Measurements from ENCODE around the gene QARS1.

Gene QARS1

GRCh38 chr3:49111347-49111746, 6.8 kb upstream of the QARS1 start:
- DNase-seq (ENCODE audit: low read depth), result no peak
- H3K4me3 ChIP-seq (ENCODE audit: low read depth, low read length), result no peak overlapping the region
- TF ChIP-seq, protein P1, sequence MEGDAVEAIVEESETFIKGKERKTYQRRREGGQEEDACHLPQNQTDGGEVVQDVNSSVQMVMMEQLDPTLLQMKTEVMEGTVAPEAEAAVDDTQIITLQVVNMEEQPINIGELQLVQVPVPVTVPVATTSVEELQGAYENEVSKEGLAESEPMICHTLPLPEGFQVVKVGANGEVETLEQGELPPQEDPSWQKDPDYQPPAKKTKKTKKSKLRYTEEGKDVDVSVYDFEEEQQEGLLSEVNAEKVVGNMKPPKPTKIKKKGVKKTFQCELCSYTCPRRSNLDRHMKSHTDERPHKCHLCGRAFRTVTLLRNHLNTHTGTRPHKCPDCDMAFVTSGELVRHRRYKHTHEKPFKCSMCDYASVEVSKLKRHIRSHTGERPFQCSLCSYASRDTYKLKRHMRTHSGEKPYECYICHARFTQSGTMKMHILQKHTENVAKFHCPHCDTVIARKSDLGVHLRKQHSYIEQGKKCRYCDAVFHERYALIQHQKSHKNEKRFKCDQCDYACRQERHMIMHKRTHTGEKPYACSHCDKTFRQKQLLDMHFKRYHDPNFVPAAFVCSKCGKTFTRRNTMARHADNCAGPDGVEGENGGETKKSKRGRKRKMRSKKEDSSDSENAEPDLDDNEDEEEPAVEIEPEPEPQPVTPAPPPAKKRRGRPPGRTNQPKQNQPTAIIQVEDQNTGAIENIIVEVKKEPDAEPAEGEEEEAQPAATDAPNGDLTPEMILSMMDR (IDR thresholded peaks at IDR 0.05; ENCODE audit: control insufficient read depth, extremely low read depth, insufficient read depth), result no peak

DNA sequence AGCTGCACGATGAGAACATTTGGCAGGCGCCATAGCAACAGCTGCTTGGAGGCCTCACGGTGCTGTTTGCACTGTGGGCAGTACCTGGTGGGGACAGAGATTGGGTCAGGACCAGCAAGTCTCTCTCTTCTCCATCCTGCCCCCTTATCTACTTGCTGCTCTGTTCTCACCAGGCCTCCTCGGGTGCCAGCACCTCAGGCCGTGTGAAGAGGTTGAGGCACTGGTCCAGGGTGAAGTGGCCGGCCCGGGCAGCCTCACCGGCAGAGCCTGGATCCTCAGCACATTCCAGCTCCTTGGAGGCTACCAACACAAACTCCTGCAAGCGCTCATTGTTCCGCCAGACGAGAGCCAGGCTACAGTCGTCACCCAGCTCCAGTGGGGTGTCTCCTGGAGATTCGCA, 6.2 kb upstream of the QARS1 start:
- H3K4me3 ChIP-seq (ENCODE audit: low read depth, low read length), result no peak overlapping the region
- no peak for DNase-seq (ENCODE audit: low read depth)
- TF ChIP-seq, protein P1 (IDR thresholded peaks at IDR 0.05; ENCODE audit: control insufficient read depth, extremely low read depth, insufficient read depth), result no peak

GRCh38 chr3:49108346-49108745, 3.8 kb upstream of the QARS1 start:
- TF ChIP-seq, protein P1 (IDR thresholded peaks at IDR 0.05; ENCODE audit: control insufficient read depth, extremely low read depth, insufficient read depth), result no peak
- DNase-seq (ENCODE audit: low read depth), result no peak
- no peak overlapping the region for H3K4me3 ChIP-seq (ENCODE audit: low read depth, low read length)

DNA sequence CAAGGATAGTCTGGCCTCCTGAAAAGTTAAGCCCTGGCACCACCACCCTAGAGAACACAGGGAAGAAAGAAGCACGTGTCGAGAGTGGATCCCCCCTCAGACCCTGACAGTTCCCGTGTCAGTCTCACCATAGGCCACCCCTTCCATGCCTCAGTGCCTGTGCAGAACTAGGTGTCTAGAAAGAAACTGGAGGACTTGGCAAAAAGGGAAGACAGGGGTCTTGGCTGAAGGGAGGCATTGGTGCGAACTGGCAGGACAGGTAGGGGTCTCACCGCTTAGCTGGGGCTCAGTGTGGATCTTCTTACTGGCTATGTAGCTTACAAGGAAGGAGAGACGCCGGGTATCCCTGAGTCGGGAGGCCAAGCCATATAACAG, 518 bp downstream of the QARS1 start:
- DNase-seq (ENCODE audit: low read depth), result no peak
- TF ChIP-seq, protein P1 (IDR thresholded peaks at IDR 0.05; ENCODE audit: control insufficient read depth, extremely low read depth, insufficient read depth), result no peak
- H3K4me3 ChIP-seq (ENCODE audit: low read depth, low read length), result peak overlapping the region; percentile 94

- no peak overlapping the region for H3K4me3 ChIP-seq (ENCODE audit: low read depth, low read length)
- TF ChIP-seq, protein P1 (IDR thresholded peaks at IDR 0.05; ENCODE audit: control insufficient read depth, extremely low read depth, insufficient read depth), result no peak
- no peak for DNase-seq (ENCODE audit: low read depth)
Observed at GRCh38 chr3:49100046-49100615, 4.4 kb downstream of the QARS1 start.

- TF ChIP-seq, protein P1 (IDR thresholded peaks at IDR 0.05; ENCODE audit: control insufficient read depth, extremely low read depth, insufficient read depth), result no peak
- no peak for DNase-seq (ENCODE audit: low read depth)
- H3K4me3 ChIP-seq (ENCODE audit: low read depth, low read length), result no peak overlapping the region
Observed at GRCh38 chr3:49098910-49099630, 5.5 kb downstream of the QARS1 start.

DNA sequence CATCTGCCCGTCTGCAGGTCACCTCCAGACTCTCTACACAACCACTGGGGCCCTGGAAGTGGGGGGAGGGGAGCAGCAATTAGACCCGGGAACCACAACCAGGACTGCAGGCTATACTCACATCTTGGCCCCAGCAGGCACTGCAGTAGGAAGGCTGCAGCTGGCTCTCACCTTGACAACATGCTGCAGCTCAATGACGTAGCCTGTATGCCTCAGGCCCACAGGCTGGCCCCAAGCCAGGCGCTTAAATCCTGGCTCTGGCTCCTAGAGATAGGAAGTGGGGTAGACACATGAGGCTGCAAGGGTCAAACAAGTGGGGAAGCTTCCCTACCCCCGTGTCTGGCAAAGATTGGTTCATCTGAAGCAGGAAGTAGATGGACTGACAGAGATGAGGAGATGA, 6.1 kb downstream of the QARS1 start:
- TF ChIP-seq, protein P1 (IDR thresholded peaks at IDR 0.05; ENCODE audit: control insufficient read depth, extremely low read depth, insufficient read depth), result no peak
- no peak overlapping the region for H3K4me3 ChIP-seq (ENCODE audit: low read depth, low read length)
- no peak for DNase-seq (ENCODE audit: low read depth)

Measured in LNCaP clone FGC (cell line).